Neuronal stem cell (in vitro differentiated cells): Measurements from ENCODE around the gene DDX53.

Experiments used
- DNase-seq: peaks from one replicate; pipeline ENCODE4 v3.0.0-alpha.2; 2013; ENCODE audit warnings: low spot score
- H2AFZ ChIP-seq: one replicate; pipeline ENCODE4 v1.6.1; 2013; ENCODE audit warnings: mild to moderate bottlenecking, low read length, inconsistent platforms
- H2AK5ac ChIP-seq: 2 replicates; pipeline ENCODE4 v1.6.1; 2013; ENCODE audit warnings: low read depth, mild to moderate bottlenecking, inconsistent platforms, low read length, moderate library complexity, mixed read lengths
- H2BK120ac ChIP-seq: 2 replicates; pipeline ENCODE4 v1.6.1; 2013; ENCODE audit warnings: low read depth, mild to moderate bottlenecking, inconsistent platforms, low read length, moderate library complexity, mixed read lengths
- H2BK12ac ChIP-seq: one replicate; pipeline ENCODE4 v1.6.1; 2013; ENCODE audit warnings: low read length, inconsistent platforms
- H2BK15ac ChIP-seq: 2 replicates; pipeline ENCODE4 v1.6.1; 2013; ENCODE audit warnings: mild to moderate bottlenecking, low read length, inconsistent platforms, mixed read lengths
- H2BK5ac ChIP-seq: one replicate; pipeline ENCODE4 v1.6.1; 2013; ENCODE audit warnings: inconsistent platforms, mild to moderate bottlenecking, low read length, moderate library complexity
- H3K14ac ChIP-seq: one replicate; pipeline ENCODE4 v1.6.1; 2013; ENCODE audit warnings: low read length, inconsistent platforms
- H3K18ac ChIP-seq: 2 replicates; pipeline ENCODE4 v1.6.1; 2013; ENCODE audit warnings: low read length, inconsistent platforms
- H3K23ac ChIP-seq: 2 replicates; pipeline ENCODE4 v1.6.1; 2013; ENCODE audit warnings: low read depth, mild to moderate bottlenecking, mixed read lengths, low read length, inconsistent platforms; ENCODE audit not compliant: poor library complexity
- H3K27ac ChIP-seq: replicated peaks from 3 replicates; pipeline ENCODE4 v1.5.1; 2013; ENCODE audit warnings: low read length, inconsistent platforms
- H3K27me3 ChIP-seq, 3 experiments: 2 replicates each; pipeline ENCODE4 v1.6.1; 2013; ENCODE audit warnings: low read length in 3 of 3, mild to moderate bottlenecking in 2 of 3, inconsistent platforms in 1 of 3, low read depth in 1 of 3, mixed read lengths in 1 of 3, moderate library complexity in 1 of 3; ENCODE audit not compliant: control insufficient read depth in 3 of 3, insufficient read depth in 3 of 3
- H3K36me3 ChIP-seq, 2 donors: replicated peaks in 1 of 2; 2 replicates each; pipeline ENCODE4 v1.6.1; 2013; ENCODE audit warnings: low read length in 2 of 2; ENCODE audit not compliant: control insufficient read depth in 2 of 2, insufficient read depth in 2 of 2
- H3K4ac ChIP-seq: 2 replicates; pipeline ENCODE4 v1.6.1; 2013; ENCODE audit warnings: inconsistent platforms, mild to moderate bottlenecking, low read length, moderate library complexity
- H3K4me1 ChIP-seq, 2 donors: 1 replicate in 1 of 2; 2 replicates in 1 of 2; pipeline ENCODE4 v1.6.1; 2013; ENCODE audit warnings: low read length in 2 of 2, low read depth in 1 of 2; ENCODE audit not compliant: control insufficient read depth in 2 of 2, insufficient read depth in 1 of 2
- H3K4me2 ChIP-seq: one replicate; pipeline ENCODE4 v1.6.1; 2013; ENCODE audit warnings: mild to moderate bottlenecking, low read length, inconsistent platforms; ENCODE audit not compliant: insufficient read depth, poor library complexity, severe bottlenecking
- H3K4me3 ChIP-seq, 2 donors: 2 replicates each; pipeline ENCODE4 v1.5.1; 2013; ENCODE audit warnings: low read length in 2 of 2, mild to moderate bottlenecking in 2 of 2, inconsistent platforms in 1 of 2, moderate library complexity in 1 of 2
- H3K79me1 ChIP-seq: one replicate; pipeline ENCODE4 v1.6.1; 2013; ENCODE audit warnings: low read depth, mild to moderate bottlenecking, inconsistent platforms, low read length, moderate library complexity
- H3K9ac ChIP-seq: one replicate; pipeline ENCODE4 v1.6.1; 2013; ENCODE audit warnings: mild to moderate bottlenecking, low read depth, low read length, inconsistent platforms; ENCODE audit not compliant: poor library complexity
- H3K9me3 ChIP-seq, 2 donors: replicated peaks in 1 of 2; 2 replicates each; pipeline versions ENCODE3 to v1.6.1; 2013; ENCODE audit warnings: low read length in 2 of 2, mild to moderate bottlenecking in 2 of 2, inconsistent platforms in 1 of 2, low read depth in 1 of 2, mixed read lengths in 1 of 2, moderate library complexity in 1 of 2; ENCODE audit not compliant: control insufficient read depth in 2 of 2, insufficient read depth in 1 of 2
- H4K8ac ChIP-seq: one replicate; pipeline ENCODE4 v1.6.1; 2013; ENCODE audit warnings: low read depth, mild to moderate bottlenecking, inconsistent platforms, low read length, moderate library complexity
- H4K91ac ChIP-seq: one replicate; pipeline ENCODE4 v1.6.1; 2013; ENCODE audit warnings: low read length, low read depth, mild to moderate bottlenecking, inconsistent platforms; ENCODE audit not compliant: poor library complexity
- WGBS, 2 donors: extraction: QIAGEN DNeasy Blood & Tissue Kit; methylation state at CpG; one replicate each; pipeline ENCODE4 v1.1.7; 2013; ENCODE audit warnings: missing lambda C conversion rate in 2 of 2, mixed read lengths in 1 of 2; ENCODE audit not compliant: insufficient read length in 2 of 2, insufficient replicate concordance in 1 of 2; ENCODE audit errors: extremely low coverage in 2 of 2; 5-methylcytosine and 5-hydroxymethylcytosine counted together

Gene DDX53

DNA sequence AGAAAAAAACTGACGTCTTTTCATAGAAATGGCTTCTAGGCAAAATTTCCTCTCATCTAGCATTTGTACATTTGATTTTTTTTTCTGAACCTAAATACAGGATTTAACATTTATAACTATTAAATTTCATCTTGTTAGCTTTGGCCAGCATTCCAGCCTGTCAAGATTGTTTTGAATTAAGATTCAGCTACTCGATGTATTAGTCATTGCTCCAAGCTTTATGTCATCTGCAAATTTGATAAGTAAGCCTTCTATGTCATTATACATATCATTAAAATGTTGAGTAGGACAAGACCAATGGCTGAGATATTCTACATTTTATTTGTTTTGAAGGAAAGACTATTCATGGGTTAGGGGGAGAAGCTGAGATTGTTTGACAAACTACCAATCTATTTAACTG lies 46.7 kb downstream of the DDX53 start:
- Histone ChIP-seq H2BK12ac (no peak overlapping the region), H2BK120ac (no peak overlapping the region), H3K4me1 (no peaks in the 10 kb centered on the region), H3K27ac (no peak overlapping the region), H3K18ac (no peak overlapping the region), H2BK5ac (no peak overlapping the region), H4K8ac (no peak overlapping the region), H3K27me3 (no peaks in the 10 kb centered on the region), H3K23ac (no peak overlapping the region), H3K9ac (no peak overlapping the region), H3K4me3 (no peak overlapping the region), H3K36me3 (no peaks in the 10 kb centered on the region), H3K79me1 (no peaks in the 10 kb centered on the region), H3K4ac (no peak overlapping the region), H2AK5ac (no peak overlapping the region), H3K4me2 (no peak overlapping the region), H4K91ac (no peak overlapping the region), H2AFZ (no peak overlapping the region), H3K14ac (no peak overlapping the region), H3K9me3 (no peaks in the 10 kb centered on the region), H2BK15ac (no peak overlapping the region)
- no peak for DNase-seq
- no CpG with 5 or more reads among the region's 2 CpGs for WGBS, 2 donors

DNA sequence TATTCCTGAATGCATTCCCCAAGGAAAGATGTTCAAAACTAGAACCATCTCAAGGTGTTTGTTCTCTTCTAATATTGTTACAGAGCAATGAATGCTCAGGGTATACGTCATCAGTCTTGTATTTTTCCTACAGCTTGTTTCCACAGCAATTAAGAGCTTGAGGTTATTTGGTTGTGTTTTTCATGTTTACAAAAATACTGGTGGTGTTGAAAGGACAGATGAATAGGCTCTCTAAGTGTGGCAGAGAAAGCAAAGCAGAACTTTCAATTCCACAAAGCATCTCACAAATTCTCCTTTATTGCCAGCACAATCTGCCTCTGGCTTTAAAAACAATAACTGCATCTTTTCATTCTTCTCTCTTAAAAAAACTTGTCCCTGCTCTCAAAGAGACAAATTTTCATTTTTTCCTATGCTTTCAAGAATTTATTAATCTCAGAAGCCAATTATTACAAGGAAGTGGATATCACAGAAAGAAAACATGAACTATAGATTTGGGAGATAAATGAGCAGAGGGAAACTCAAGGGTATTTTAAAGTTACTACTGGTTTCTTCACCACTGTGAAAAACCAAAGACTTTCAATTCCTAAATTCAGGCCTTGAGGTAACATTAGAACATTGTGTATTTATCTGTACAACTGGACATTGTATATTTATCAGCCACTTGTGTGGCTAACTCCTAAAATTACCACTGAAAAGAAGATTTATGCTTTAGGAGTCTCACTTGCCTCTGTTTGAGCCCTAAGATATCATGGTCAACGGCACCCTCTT lies 49.2 kb downstream of the DDX53 start:
- no peak overlapping the region for H3K18ac ChIP-seq
- H2BK12ac ChIP-seq, result no peak overlapping the region
- H3K23ac ChIP-seq, result no peak overlapping the region
- H2BK5ac ChIP-seq, result no peak overlapping the region
- H3K14ac ChIP-seq, result no peak overlapping the region
- H4K91ac ChIP-seq, result no peak overlapping the region
- H2BK15ac ChIP-seq, result no peak overlapping the region
- no peak overlapping the region for H2AFZ ChIP-seq
- no peaks in the 10 kb centered on the region for H3K4me1 ChIP-seq
- H3K4me2 ChIP-seq, result no peak overlapping the region
- no peak overlapping the region for H3K9ac ChIP-seq
- H2AK5ac ChIP-seq, result no peak overlapping the region
- H3K4ac ChIP-seq, result no peak overlapping the region
- H3K79me1 ChIP-seq, result no peaks in the 10 kb centered on the region
- no peaks in the 10 kb centered on the region for H3K9me3 ChIP-seq
- no peak overlapping the region for H3K4me3 ChIP-seq
- no peaks in the 10 kb centered on the region for H3K36me3 ChIP-seq
- no peak for DNase-seq
- H4K8ac ChIP-seq, result no peak overlapping the region
- no CpG with 5 or more reads among the region's 2 CpGs for WGBS, 2 donors
- H2BK120ac ChIP-seq, result no peak overlapping the region
- no peaks in the 10 kb centered on the region for H3K27me3 ChIP-seq
- no peak overlapping the region for H3K27ac ChIP-seq

DNA sequence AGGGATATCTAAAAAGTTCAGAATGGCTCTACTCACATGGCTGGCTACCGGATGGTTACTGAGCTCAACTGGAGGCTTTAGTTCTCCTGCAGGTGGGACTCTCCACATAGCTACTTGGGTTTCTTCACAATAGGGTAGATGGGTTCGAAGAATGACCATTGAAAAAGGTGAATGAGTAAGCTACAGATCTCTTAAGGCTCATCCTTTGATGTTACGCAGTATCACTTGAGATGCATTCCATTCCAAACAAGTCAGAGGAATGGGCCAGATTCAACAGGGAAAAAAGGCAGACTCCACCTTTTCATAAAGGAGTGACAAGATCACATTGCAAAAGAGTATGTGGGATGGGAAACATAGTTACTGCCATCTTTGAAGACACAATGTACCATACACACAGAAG lies 52.6 kb downstream of the DDX53 start:
- no peak overlapping the region for H3K9ac ChIP-seq
- H3K4me3 ChIP-seq, result no peak overlapping the region
- H3K18ac ChIP-seq, result no peak overlapping the region
- H3K23ac ChIP-seq, result no peak overlapping the region
- H3K9me3 ChIP-seq, result no peaks in the 10 kb centered on the region
- H3K4me1 ChIP-seq, result no peaks in the 10 kb centered on the region
- H4K8ac ChIP-seq, result no peak overlapping the region
- H2BK15ac ChIP-seq, result no peak overlapping the region
- H2AFZ ChIP-seq, result no peak overlapping the region
- no peak overlapping the region for H2BK5ac ChIP-seq
- H2BK120ac ChIP-seq, result no peak overlapping the region
- H2BK12ac ChIP-seq, result no peak overlapping the region
- no peaks in the 10 kb centered on the region for H3K36me3 ChIP-seq
- H3K4me2 ChIP-seq, result no peak overlapping the region
- no peaks in the 10 kb centered on the region for H3K27me3 ChIP-seq
- no peak overlapping the region for H3K27ac ChIP-seq
- H4K91ac ChIP-seq, result no peak overlapping the region
- DNase-seq, result no peak
- no peak overlapping the region for H3K4ac ChIP-seq
- no peaks in the 10 kb centered on the region for H3K79me1 ChIP-seq
- H2AK5ac ChIP-seq, result no peak overlapping the region
- no peak overlapping the region for H3K14ac ChIP-seq
- WGBS, 2 donors, result no CpG with 5 or more reads among the region's 3 CpGs
